Neuronal stem cell (in vitro differentiated cells): ENCODE measurements around the gene COMMD10.

Experiments used
- DNase-seq: peaks from one replicate; pipeline ENCODE4 v3.0.0-alpha.2; 2013; ENCODE audit warnings: low spot score
- H2AFZ ChIP-seq: one replicate; pipeline ENCODE4 v1.6.1; 2013; ENCODE audit warnings: mild to moderate bottlenecking, low read length, inconsistent platforms
- H2AK5ac ChIP-seq: 2 replicates; pipeline ENCODE4 v1.6.1; 2013; ENCODE audit warnings: low read depth, mild to moderate bottlenecking, inconsistent platforms, low read length, moderate library complexity, mixed read lengths
- H2BK120ac ChIP-seq: 2 replicates; pipeline ENCODE4 v1.6.1; 2013; ENCODE audit warnings: low read depth, mild to moderate bottlenecking, inconsistent platforms, low read length, moderate library complexity, mixed read lengths
- H2BK12ac ChIP-seq: one replicate; pipeline ENCODE4 v1.6.1; 2013; ENCODE audit warnings: low read length, inconsistent platforms
- H2BK15ac ChIP-seq: 2 replicates; pipeline ENCODE4 v1.6.1; 2013; ENCODE audit warnings: mild to moderate bottlenecking, low read length, inconsistent platforms, mixed read lengths
- H2BK5ac ChIP-seq: one replicate; pipeline ENCODE4 v1.6.1; 2013; ENCODE audit warnings: inconsistent platforms, mild to moderate bottlenecking, low read length, moderate library complexity
- H3K14ac ChIP-seq: one replicate; pipeline ENCODE4 v1.6.1; 2013; ENCODE audit warnings: low read length, inconsistent platforms
- H3K18ac ChIP-seq: 2 replicates; pipeline ENCODE4 v1.6.1; 2013; ENCODE audit warnings: low read length, inconsistent platforms
- H3K23ac ChIP-seq: 2 replicates; pipeline ENCODE4 v1.6.1; 2013; ENCODE audit warnings: low read depth, mild to moderate bottlenecking, mixed read lengths, low read length, inconsistent platforms; ENCODE audit not compliant: poor library complexity
- H3K27ac ChIP-seq: replicated peaks from 3 replicates; pipeline ENCODE4 v1.5.1; 2013; ENCODE audit warnings: low read length, inconsistent platforms
- H3K27me3 ChIP-seq, 3 experiments: 2 replicates each; pipeline ENCODE4 v1.6.1; 2013; ENCODE audit warnings: low read length in 3 of 3, mild to moderate bottlenecking in 2 of 3, inconsistent platforms in 1 of 3, low read depth in 1 of 3, mixed read lengths in 1 of 3, moderate library complexity in 1 of 3; ENCODE audit not compliant: control insufficient read depth in 3 of 3, insufficient read depth in 3 of 3
- H3K36me3 ChIP-seq, 2 donors: replicated peaks in 1 of 2; 2 replicates each; pipeline ENCODE4 v1.6.1; 2013; ENCODE audit warnings: low read length in 2 of 2; ENCODE audit not compliant: control insufficient read depth in 2 of 2, insufficient read depth in 2 of 2
- H3K4ac ChIP-seq: 2 replicates; pipeline ENCODE4 v1.6.1; 2013; ENCODE audit warnings: inconsistent platforms, mild to moderate bottlenecking, low read length, moderate library complexity
- H3K4me1 ChIP-seq, 2 donors: 1 replicate in 1 of 2; 2 replicates in 1 of 2; pipeline ENCODE4 v1.6.1; 2013; ENCODE audit warnings: low read length in 2 of 2, low read depth in 1 of 2; ENCODE audit not compliant: control insufficient read depth in 2 of 2, insufficient read depth in 1 of 2
- H3K4me2 ChIP-seq: one replicate; pipeline ENCODE4 v1.6.1; 2013; ENCODE audit warnings: mild to moderate bottlenecking, low read length, inconsistent platforms; ENCODE audit not compliant: insufficient read depth, poor library complexity, severe bottlenecking
- H3K4me3 ChIP-seq, 2 donors: 2 replicates each; pipeline ENCODE4 v1.5.1; 2013; ENCODE audit warnings: low read length in 2 of 2, mild to moderate bottlenecking in 2 of 2, inconsistent platforms in 1 of 2, moderate library complexity in 1 of 2
- H3K79me1 ChIP-seq: one replicate; pipeline ENCODE4 v1.6.1; 2013; ENCODE audit warnings: low read depth, mild to moderate bottlenecking, inconsistent platforms, low read length, moderate library complexity
- H3K9ac ChIP-seq: one replicate; pipeline ENCODE4 v1.6.1; 2013; ENCODE audit warnings: mild to moderate bottlenecking, low read depth, low read length, inconsistent platforms; ENCODE audit not compliant: poor library complexity
- H3K9me3 ChIP-seq, 2 donors: replicated peaks in 1 of 2; 2 replicates each; pipeline versions ENCODE3 to v1.6.1; 2013; ENCODE audit warnings: low read length in 2 of 2, mild to moderate bottlenecking in 2 of 2, inconsistent platforms in 1 of 2, low read depth in 1 of 2, mixed read lengths in 1 of 2, moderate library complexity in 1 of 2; ENCODE audit not compliant: control insufficient read depth in 2 of 2, insufficient read depth in 1 of 2
- H4K8ac ChIP-seq: one replicate; pipeline ENCODE4 v1.6.1; 2013; ENCODE audit warnings: low read depth, mild to moderate bottlenecking, inconsistent platforms, low read length, moderate library complexity
- H4K91ac ChIP-seq: one replicate; pipeline ENCODE4 v1.6.1; 2013; ENCODE audit warnings: low read length, low read depth, mild to moderate bottlenecking, inconsistent platforms; ENCODE audit not compliant: poor library complexity
- WGBS, 2 donors: extraction: QIAGEN DNeasy Blood & Tissue Kit; methylation state at CpG; one replicate each; pipeline ENCODE4 v1.1.7; 2013; ENCODE audit warnings: missing lambda C conversion rate in 2 of 2, mixed read lengths in 1 of 2; ENCODE audit not compliant: insufficient read length in 2 of 2, insufficient replicate concordance in 1 of 2; ENCODE audit errors: extremely low coverage in 2 of 2; 5-methylcytosine and 5-hydroxymethylcytosine counted together

COMMD10 gene

GRCh38 chr5:116229131-116229689, 144.4 kb downstream of the COMMD10 start:
- Histone ChIP-seq H3K14ac (no peak overlapping the region), H3K4me1 (no peaks in the 10 kb centered on the region), H4K91ac (no peak overlapping the region), H2BK15ac (no peak overlapping the region), H2AFZ (no peak overlapping the region), H4K8ac (no peak overlapping the region), H3K27me3 (no peaks in the 10 kb centered on the region), H2BK5ac (no peak overlapping the region), H3K79me1 (no peaks in the 10 kb centered on the region), H3K4me3 (no peak overlapping the region), H3K4ac (no peak overlapping the region), H3K36me3 (no peaks in the 10 kb centered on the region), H2AK5ac (no peak overlapping the region), H3K27ac (no peak overlapping the region), H2BK120ac (no peak overlapping the region), H2BK12ac (no peak overlapping the region), H3K23ac (no peak overlapping the region), H3K9ac (no peak overlapping the region), H3K18ac (no peak overlapping the region), H3K9me3 (no peaks in the 10 kb centered on the region), H3K4me2 (no peak overlapping the region)
- WGBS, 2 donors: no CpG with 5 or more reads among the region's 3 CpGs
- no peak for DNase-seq

- Histone ChIP-seq H2BK15ac (no peak overlapping the region), H2BK120ac (no peak overlapping the region), H3K79me1 (no peaks in the 10 kb centered on the region), H2BK5ac (no peak overlapping the region), H2BK12ac (no peak overlapping the region), H3K4ac (no peak overlapping the region), H3K27ac (no peak overlapping the region), H3K36me3 (no peaks in the 10 kb centered on the region), H3K23ac (no peak overlapping the region), H4K8ac (no peak overlapping the region), H2AK5ac (no peak overlapping the region), H2AFZ (no peak overlapping the region), H3K9me3 (no peaks in the 10 kb centered on the region), H3K4me3 (no peak overlapping the region), H3K4me1 (no peaks in the 10 kb centered on the region), H3K18ac (no peak overlapping the region), H4K91ac (no peak overlapping the region), H3K9ac (no peak overlapping the region), H3K14ac (no peak overlapping the region), H3K27me3 (no peaks in the 10 kb centered on the region), H3K4me2 (no peak overlapping the region)
- no peak for DNase-seq
- no CpG with 5 or more reads among the region's 2 CpGs for WGBS, 2 donors
Measured at GRCh38 chr5:116231288-116231687, 146.5 kb downstream of the COMMD10 start.

- Histone ChIP-seq H2BK5ac (no peak overlapping the region), H3K18ac (no peak overlapping the region), H3K79me1 (no peaks in the 10 kb centered on the region), H2BK12ac (no peak overlapping the region), H2AK5ac (no peak overlapping the region), H3K4me1 (no peaks in the 10 kb centered on the region), H3K4me3 (no peak overlapping the region), H4K91ac (no peak overlapping the region), H3K36me3 (no peaks in the 10 kb centered on the region), H3K23ac (no peak overlapping the region), H3K14ac (no peak overlapping the region), H4K8ac (no peak overlapping the region), H2BK15ac (no peak overlapping the region), H3K27me3 (no peaks in the 10 kb centered on the region), H3K4ac (no peak overlapping the region), H3K9me3 (no peaks in the 10 kb centered on the region), H2AFZ (no peak overlapping the region), H2BK120ac (no peak overlapping the region), H3K9ac (no peak overlapping the region), H3K4me2 (no peak overlapping the region), H3K27ac (no peak overlapping the region)
- DNase-seq: no peak
- no CpG with 5 or more reads among the region's 7 CpGs for WGBS, 2 donors
Measured at GRCh38 chr5:116234681-116235080, 149.9 kb downstream of the COMMD10 start.

- H3K4ac ChIP-seq: no peak overlapping the region
- H3K27ac ChIP-seq: no peak overlapping the region
- no peak overlapping the region for H3K18ac ChIP-seq
- no peak overlapping the region for H3K4me3 ChIP-seq
- H3K4me2 ChIP-seq: no peak overlapping the region
- H3K27me3 ChIP-seq: no peaks in the 10 kb centered on the region
- DNase-seq: no peak
- H4K8ac ChIP-seq: no peak overlapping the region
- no peak overlapping the region for H4K91ac ChIP-seq
- H2BK120ac ChIP-seq: no peak overlapping the region
- no peak overlapping the region for H3K14ac ChIP-seq
- no peak overlapping the region for H2BK12ac ChIP-seq
- no peak overlapping the region for H2AFZ ChIP-seq
- H3K9me3 ChIP-seq: no peaks in the 10 kb centered on the region
- no peak overlapping the region for H2AK5ac ChIP-seq
- no peak overlapping the region for H2BK5ac ChIP-seq
- H3K79me1 ChIP-seq: no peaks in the 10 kb centered on the region
- H3K4me1 ChIP-seq: no peaks in the 10 kb centered on the region
- no peaks in the 10 kb centered on the region for H3K36me3 ChIP-seq
- H3K9ac ChIP-seq: no peak overlapping the region
- no peak overlapping the region for H3K23ac ChIP-seq
- WGBS, 2 donors: no CpG with 5 or more reads among the region's 3 CpGs
- H2BK15ac ChIP-seq: no peak overlapping the region
Measured at GRCh38 chr5:116237917-116238500, 153.2 kb downstream of the COMMD10 start.
